ENCODE data around the gene MYOM3. TPM values are rescaled to one million over a fixed set of nuclear protein-coding genes. Genes with fewer than 3 reads are reported as not detected.
"Not testable (repeated sequence)": the region's sequence is repeated elsewhere in the genome, so short reads cannot be mapped to it uniquely, and the experiment has no call there.

The MYOM3 gene
- polyA plus RNA-seq, 2 of the 4 experiments (the other 2 are of a cell fraction): 2.6 to 8.5 TPM

- DNase-seq (ENCODE audit: low read depth in 1 of 2, low spot score in 1 of 2): no peak
- no peak for ATAC-seq
- no peak for FAIRE-seq
- H3K9me3 ChIP-seq: no peaks in the 10 kb centered on the region
- WGBS (ENCODE audit: missing lambda C conversion rate): 68% methylated on average over 7 of the region's 7 CpGs
- CTCF ChIA-PET: interaction anchor here (0.8 kb wide), 1 partner anchor 20 kb away, joined by 3 read pairs; no protein-coding TSS in a partner anchor
- TF ChIP-seq EHMT2 (IDR thresholded peaks at IDR 0.05; ENCODE audit: low read depth) (no peak), PHF8 (IDR thresholded peaks at IDR 0.05; ENCODE audit: borderline replicate concordance, low read depth) (no peak), KDM5A (IDR thresholded peaks at IDR 0.05) (no peak), SREBF2 (IDR thresholded peaks at IDR 0.05) (no peak), TP53 (CRISPR knock-in tag; IDR thresholded peaks at IDR 0.05) (no peak), CEBPB (IDR thresholded peaks at IDR 0.05) (peak in 1 of 2 experiments; percentile 46; a peak in 2 of 4 replicates)
- TF ChIP-seq, protein P1, sequence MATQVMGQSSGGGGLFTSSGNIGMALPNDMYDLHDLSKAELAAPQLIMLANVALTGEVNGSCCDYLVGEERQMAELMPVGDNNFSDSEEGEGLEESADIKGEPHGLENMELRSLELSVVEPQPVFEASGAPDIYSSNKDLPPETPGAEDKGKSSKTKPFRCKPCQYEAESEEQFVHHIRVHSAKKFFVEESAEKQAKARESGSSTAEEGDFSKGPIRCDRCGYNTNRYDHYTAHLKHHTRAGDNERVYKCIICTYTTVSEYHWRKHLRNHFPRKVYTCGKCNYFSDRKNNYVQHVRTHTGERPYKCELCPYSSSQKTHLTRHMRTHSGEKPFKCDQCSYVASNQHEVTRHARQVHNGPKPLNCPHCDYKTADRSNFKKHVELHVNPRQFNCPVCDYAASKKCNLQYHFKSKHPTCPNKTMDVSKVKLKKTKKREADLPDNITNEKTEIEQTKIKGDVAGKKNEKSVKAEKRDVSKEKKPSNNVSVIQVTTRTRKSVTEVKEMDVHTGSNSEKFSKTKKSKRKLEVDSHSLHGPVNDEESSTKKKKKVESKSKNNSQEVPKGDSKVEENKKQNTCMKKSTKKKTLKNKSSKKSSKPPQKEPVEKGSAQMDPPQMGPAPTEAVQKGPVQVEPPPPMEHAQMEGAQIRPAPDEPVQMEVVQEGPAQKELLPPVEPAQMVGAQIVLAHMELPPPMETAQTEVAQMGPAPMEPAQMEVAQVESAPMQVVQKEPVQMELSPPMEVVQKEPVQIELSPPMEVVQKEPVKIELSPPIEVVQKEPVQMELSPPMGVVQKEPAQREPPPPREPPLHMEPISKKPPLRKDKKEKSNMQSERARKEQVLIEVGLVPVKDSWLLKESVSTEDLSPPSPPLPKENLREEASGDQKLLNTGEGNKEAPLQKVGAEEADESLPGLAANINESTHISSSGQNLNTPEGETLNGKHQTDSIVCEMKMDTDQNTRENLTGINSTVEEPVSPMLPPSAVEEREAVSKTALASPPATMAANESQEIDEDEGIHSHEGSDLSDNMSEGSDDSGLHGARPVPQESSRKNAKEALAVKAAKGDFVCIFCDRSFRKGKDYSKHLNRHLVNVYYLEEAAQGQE (IDR thresholded peaks at IDR 0.05): no peak
- POLR2A ChIA-PET: no interaction called here
- peaks cover 15% of the 10 kb centered on the region for H3K4me1 ChIP-seq
- H3K4me3 ChIP-seq: no peak overlapping the region
- H3K27ac ChIP-seq: no peak overlapping the region
- H3K4me2 ChIP-seq: no peak overlapping the region
Observed at GRCh38 chr1:24051206-24051945, 60.6 kb downstream of the MYOM3 start.

- TF ChIP-seq CBX2 (IDR thresholded peaks at IDR 0.05; ENCODE audit: borderline replicate concordance, low read depth) (no peak), BHLHE40 (IDR thresholded peaks at IDR 0.05; ENCODE audit: low read depth, low read length) (no peak), HOXB13 (CRISPR knock-in tag; IDR thresholded peaks at IDR 0.05; ENCODE audit: low read depth) (no peak), HEYL (CRISPR knock-in tag; IDR thresholded peaks at IDR 0.05) (no peak), NR3C1 (IDR thresholded peaks at IDR 0.05) (no peak)
- no peak overlapping the region for H3K27ac ChIP-seq
- H3K4me1 ChIP-seq: peaks cover 26% of the 10 kb centered on the region
- FAIRE-seq (no peak), ATAC-seq (no peak), DNase-seq (ENCODE audit: low read depth in 1 of 2, low spot score in 1 of 2) (no peak)
- H3K4me2 ChIP-seq: no peak overlapping the region
- CTCF ChIA-PET: no interaction called here
- POLR2A ChIA-PET: no interaction called here
- no peak overlapping the region for H3K4me3 ChIP-seq
- no peaks in the 10 kb centered on the region for H3K9me3 ChIP-seq
- 90% methylated on average over 7 of the region's 7 CpGs for WGBS (ENCODE audit: missing lambda C conversion rate)
Observed at GRCh38 chr1:24049733-24050132, 62.2 kb downstream of the MYOM3 start.

DNA sequence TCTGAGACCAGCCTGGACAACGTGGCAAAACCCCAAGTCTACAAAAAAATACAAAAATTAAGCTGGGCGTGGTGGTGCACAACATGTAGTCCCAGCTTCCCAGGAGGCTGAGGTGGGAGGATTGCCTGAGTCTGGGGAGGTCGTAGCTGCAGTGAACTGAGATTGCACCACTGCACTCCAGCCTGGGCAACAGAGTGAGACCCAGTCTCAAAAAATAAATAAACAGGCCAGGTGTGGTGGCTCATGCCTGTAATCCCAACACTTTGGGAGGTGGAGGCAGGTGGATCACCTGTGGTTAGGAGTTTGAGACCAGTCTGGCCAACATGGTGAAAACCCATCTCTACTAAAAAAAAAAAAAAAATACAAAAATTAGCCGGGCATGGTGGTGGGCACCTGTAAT lies 63.0 kb downstream of the MYOM3 start:
- ATAC-seq, POLR2A ChIA-PET: not testable (repeated sequence)
- 81% methylated on average over 4 of the region's 4 CpGs for WGBS (ENCODE audit: missing lambda C conversion rate)

GRCh38 chr1:24048205-24048869 lies 63.6 kb downstream of the MYOM3 start:
- Histone ChIP-seq H3K4me2 (0 out of 3 replicates have a peak overlapping the region, but pooled peaks have one; percentile 13), H3K4me1 (peaks cover 30% of the 10 kb centered on the region), H3K4me3 (no peak overlapping the region), H3K9me3 (no peaks in the 10 kb centered on the region), H3K27ac (peak overlapping the region; percentile 19 to 55; a peak in 2 of 6 replicates)
- ATAC-seq (no peak), DNase-seq (ENCODE audit: low read depth in 1 of 2, low spot score in 1 of 2) (no peak), FAIRE-seq (no peak)
- WGBS (ENCODE audit: missing lambda C conversion rate): 71% methylated on average over 6 of the region's 6 CpGs
- CTCF ChIA-PET: interaction anchor here (1.0 kb wide), 1 partner anchor 20 kb away, joined by 3 read pairs; no protein-coding TSS in a partner anchor
- POLR2A ChIA-PET: no interaction called here
- no peak for TF ChIP-seq ZNF302 (CRISPR knock-in tag; IDR thresholded peaks at IDR 0.05)
- TF ChIP-seq RCOR1 (IDR thresholded peaks at IDR 0.05; ENCODE audit: low read depth, low read length): no peak
- TF ChIP-seq PHF8 (IDR thresholded peaks at IDR 0.05; ENCODE audit: borderline replicate concordance, low read depth): no peak
- no peak for TF ChIP-seq BHLHE40 (IDR thresholded peaks at IDR 0.05; ENCODE audit: low read depth, low read length)
- no peak for TF ChIP-seq NFE2L2 (conservative IDR thresholded peaks at IDR 0.05; ENCODE audit: low read length)
- TF ChIP-seq, protein P2, sequence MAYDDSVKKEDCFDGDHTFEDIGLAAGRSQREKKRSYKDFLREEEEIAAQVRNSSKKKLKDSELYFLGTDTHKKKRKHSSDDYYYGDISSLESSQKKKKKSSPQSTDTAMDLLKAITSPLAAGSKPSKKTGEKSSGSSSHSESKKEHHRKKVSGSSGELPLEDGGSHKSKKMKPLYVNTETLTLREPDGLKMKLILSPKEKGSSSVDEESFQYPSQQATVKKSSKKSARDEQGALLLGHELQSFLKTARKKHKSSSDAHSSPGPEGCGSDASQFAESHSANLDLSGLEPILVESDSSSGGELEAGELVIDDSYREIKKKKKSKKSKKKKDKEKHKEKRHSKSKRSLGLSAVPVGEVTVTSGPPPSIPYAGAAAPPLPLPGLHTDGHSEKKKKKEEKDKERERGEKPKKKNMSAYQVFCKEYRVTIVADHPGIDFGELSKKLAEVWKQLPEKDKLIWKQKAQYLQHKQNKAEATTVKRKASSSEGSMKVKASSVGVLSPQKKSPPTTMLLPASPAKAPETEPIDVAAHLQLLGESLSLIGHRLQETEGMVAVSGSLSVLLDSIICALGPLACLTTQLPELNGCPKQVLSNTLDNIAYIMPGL (CRISPR knock-in tag; IDR thresholded peaks at IDR 0.05; ENCODE audit: borderline replicate concordance): no peak
- TF ChIP-seq MAZ (IDR thresholded peaks at IDR 0.05; ENCODE audit: borderline replicate concordance, low read depth, low read length): no peak
- TF ChIP-seq CEBPB (IDR thresholded peaks at IDR 0.05): no peak
- no peak for TF ChIP-seq EHF (CRISPR knock-in tag; IDR thresholded peaks at IDR 0.05)
- no peak for TF ChIP-seq HOXB5 (CRISPR knock-in tag; IDR thresholded peaks at IDR 0.05)

More for the DNA sequence above, 63.0 kb downstream of the MYOM3 start:
- Histone ChIP-seq H3K27ac (peak overlapping the region in 1 of 2 experiments; percentile 55; a peak in 1 of 6 replicates), H3K4me1 (peaks cover 26% of the 10 kb centered on the region)
- not testable (repeated sequence) for DNase-seq (ENCODE audit: low read depth in 1 of 2, low spot score in 1 of 2); H3K4me2 ChIP-seq; FAIRE-seq; H3K4me3 ChIP-seq; H3K9me3 ChIP-seq
- CTCF ChIA-PET: interaction anchor here (1.0 kb wide), 1 partner anchor 21 kb away, joined by 3 read pairs; no protein-coding TSS in a partner anchor

Data from A549 (cell line).